Measurements from ENCODE around the gene SEC14L5.

Gene SEC14L5

GRCh38 chr16:5066511-5066910 lies 108.4 kb downstream of the SEC14L5 start:
- no peak for DNase-seq (ENCODE audit: low read depth in 2 of 3, low spot score in 1 of 3)

Data from stimulated activated CD4-positive, alpha-beta T cell treated with anti-CD3 and anti-CD28 coated beads, Interleukin-12 subunit alpha, Interleukin-12 subunit beta, amount 100 ng/mL, for 48 hours (primary cell).